Middle frontal gyrus (tissue), 1 donor: ENCODE data around the gene UFM1.
"Not testable (repeated sequence)": the region's sequence is repeated elsewhere in the genome, so short reads cannot be mapped to it uniquely, and the experiment has no call there.

Experiments used
- DNase-seq: peaks from one replicate; pipeline ENCODE4 v3.0.0-alpha.2; 2015; ENCODE audit warnings: low spot score; ENCODE audit errors: extremely low spot score

UFM1 gene

DNA sequence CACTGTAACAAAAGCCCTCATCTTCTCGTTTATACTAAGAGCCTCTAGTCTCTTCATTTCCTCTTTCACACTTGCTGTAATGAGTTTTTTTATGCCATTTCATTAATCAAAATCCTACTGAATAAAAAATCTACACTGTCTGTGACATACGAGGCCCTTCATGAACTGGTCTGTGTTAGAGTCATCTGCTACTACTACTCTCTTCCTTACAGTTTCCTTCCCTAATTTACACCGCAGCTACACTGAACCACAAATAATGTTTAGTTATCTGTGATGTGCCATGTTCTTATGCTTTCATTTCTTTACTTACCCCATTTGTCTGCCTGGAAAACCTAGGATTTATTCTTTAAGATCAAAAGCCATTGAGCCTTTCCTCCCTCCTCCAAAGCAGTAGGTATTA, 16.0 kb downstream of the UFM1 start:
- no peak for DNase-seq

DNA sequence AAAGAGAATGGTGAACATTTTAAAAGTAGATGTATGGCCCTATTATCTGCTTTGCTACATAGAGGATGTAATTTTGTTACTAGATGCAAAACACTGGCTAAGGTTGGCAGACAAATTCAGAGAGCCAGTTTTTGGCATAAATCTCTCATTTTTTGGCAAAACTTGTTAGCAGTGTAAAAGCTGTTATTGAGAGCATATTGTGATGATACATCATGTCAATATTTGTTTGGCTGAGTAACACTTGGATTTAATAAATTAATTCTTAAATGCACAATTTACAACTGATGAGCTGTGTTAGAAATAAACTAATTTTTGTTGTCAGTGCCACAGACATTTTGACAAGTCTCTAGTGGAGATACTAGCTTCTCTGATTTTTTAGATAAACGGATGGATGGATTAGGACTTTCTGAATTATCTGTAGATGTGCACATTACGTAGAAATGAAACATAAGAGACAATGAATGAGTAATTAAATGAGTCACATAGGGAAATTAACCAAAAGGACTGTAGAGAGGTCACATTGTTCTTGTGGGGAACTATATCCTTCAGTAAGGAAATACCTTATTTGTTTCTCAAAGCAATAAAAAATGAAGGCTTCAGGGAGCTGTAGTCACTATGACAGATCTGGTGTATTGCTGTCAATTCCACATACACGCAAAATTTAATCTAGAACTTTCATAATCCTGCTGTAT, 17.4 kb downstream of the UFM1 start:
- DNase-seq: no peak

DNA sequence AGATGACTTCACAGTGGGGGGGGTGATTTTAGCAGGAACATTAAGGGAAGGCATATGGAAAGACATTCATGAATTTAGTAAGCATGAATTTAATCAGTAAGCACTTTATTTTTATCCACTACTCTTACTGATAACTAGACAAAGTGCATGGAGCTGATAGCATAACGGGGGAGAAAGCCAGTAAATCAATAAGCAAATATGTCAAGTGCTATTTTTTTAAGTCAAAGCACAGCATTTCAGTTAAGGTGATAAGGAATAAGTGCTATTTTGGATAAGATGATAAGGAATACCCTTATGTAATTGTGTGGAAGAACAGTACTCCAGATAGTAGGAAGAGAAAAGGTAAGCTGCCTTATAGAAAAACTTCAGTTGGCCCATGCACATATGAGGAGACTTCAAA, 19.4 kb downstream of the UFM1 start:
- DNase-seq: no peak

DNA sequence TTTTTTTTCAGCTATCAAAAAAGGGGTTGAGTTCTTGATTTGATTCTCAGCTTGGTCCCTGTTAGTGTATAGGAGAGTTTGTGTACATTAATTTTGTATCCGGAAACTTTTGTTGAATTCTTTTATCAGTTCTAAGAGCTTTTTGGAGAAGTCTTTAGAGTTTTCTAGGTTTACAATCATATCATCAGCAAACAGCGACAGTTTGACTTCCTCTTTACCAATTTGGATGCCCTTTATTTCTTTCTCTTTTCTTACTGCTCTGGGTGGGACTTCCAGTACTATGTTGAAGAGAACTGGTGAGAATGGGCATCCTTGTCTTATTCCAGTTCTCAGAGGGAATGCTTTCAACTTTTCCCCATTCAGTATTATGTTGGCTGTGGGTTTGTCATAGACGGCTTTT, 20.4 kb downstream of the UFM1 start:
- not testable (repeated sequence) for DNase-seq

DNA sequence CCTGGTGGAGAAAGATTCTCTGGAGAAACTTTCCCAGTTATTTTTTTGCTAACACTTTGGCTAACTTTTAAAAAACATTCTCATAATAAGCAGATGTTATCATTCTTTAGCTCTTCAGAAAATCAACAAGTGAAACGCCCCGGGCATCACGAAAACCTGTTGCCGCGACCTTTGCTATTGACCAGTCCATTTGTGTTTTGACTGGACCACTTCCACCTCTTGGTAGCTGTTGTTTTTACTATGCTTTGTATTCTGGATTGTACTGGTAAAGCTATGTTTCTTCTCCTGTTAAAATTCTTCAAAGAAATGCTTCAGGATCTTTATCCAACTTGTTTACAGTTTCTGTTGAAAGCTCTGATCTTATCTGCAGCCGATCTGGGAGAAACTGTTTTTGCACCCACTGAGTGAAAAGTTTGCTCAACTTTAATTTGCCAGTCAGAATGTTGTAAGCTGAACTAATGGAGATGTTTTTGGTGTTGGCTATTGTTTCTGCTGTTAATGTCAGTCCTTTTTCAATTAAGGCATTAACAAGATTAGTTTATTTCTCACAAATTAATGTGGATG, 23.3 kb downstream of the UFM1 start:
- DNase-seq: no peak

DNA sequence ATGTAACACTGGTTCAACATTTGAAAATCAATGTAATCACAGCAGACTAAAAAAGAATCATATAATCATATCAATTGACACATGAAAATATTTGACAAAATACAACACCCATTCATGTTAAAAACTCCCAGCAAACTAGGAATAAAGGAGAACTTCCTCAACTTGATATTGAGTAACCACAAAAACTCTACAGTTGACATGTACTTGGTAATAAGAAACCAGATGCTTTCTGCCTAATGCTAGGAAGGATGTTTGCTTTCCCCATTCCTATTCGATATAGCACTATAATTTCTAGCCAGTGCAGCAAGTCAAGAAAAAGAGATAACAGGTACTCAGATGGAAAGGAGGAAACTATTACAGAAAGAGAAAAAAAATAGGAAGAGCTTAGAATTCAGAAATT, 26.9 kb downstream of the UFM1 start:
- DNase-seq: no peak

DNA sequence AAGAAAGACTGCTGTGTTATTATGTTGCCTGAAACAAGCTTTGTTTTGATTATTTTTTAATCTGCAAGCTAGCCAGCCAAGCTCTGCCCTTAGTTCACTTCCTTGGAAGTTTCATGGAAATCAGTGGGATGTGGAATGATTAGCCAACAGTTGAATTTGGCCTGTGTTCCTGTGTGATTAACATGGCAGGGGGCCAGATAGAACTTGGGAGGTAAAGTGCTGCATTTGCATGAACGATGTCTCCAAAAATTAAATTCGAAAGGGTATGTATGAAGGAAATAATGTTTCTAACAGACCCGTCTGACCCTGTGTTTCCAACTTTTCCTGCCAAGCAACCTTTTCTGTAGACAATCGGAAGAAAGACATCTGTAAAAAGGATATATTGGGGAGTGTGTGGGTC, 32.2 kb downstream of the UFM1 start:
- no peak for DNase-seq

DNA sequence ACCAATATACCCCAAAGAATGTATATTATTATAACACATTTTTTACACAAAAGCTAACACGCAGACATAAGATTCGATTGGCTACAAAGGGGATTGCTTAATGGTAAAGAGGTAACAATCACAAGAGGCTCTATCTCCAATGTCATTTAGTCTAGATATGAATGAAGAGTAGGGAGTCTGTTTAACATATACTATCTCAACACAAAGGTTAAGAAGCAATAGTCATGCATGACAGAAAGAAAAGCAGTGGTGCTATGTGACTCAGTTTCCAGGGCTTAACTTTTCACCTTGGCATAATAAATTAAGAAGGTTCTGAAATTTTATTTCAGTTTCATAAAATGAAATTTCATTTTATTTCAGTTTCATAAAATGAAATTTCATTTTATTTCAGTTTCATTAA, 33.3 kb downstream of the UFM1 start:
- no peak for DNase-seq

DNA sequence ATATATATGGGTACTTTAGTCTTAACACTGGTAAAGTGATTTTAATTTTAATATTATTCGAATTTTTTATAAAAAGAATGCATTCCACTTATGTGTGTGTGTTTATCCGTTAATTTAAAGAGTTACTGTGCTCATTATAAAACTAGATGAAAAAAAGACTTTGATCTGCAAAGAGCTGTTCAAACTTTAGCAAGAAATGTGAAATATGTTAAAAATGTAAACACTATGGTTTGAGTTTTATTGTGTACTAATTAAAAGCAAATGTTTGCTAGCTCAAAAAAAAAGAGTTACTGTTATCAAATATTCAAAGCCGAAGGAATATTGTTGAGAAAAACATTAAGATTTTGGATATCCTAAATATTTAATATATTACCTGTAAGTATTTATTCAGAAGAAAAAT, 34.5 kb downstream of the UFM1 start:
- no peak for DNase-seq

DNA sequence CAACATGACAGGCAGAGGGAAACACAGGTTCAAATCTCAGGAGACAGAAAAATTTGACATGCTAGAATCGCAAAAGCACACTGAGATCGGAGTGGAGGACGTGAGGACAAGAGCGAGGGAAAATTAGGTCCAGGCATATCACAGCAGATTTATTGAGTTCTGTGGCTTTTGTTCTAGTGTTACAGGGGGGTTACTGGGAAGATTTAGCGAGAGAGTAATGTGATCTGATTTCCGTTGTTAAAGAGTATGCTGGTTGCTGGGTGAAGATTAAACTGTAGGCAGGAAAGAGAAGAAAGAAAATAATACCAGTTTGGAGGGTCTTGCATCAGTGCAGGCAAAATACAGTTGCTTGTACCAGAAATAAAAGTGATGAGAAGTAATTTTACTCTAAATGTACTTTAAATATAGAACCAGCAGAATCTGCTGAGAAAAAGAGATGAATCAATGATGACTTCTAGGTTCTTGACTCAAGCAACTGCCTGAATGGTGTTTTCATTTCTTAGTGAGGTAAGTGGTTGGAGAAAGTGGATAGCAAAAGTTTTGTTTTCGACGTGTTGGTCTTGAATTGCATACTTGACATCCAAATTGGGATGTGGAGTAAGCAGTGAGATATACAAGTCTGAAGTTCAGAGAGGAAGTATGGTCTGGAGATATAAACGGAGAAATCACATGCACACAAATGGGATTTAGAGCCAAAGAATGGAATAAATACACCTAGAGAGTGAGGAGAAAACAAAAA, 35.7 kb downstream of the UFM1 start:
- no peak for DNase-seq

DNA sequence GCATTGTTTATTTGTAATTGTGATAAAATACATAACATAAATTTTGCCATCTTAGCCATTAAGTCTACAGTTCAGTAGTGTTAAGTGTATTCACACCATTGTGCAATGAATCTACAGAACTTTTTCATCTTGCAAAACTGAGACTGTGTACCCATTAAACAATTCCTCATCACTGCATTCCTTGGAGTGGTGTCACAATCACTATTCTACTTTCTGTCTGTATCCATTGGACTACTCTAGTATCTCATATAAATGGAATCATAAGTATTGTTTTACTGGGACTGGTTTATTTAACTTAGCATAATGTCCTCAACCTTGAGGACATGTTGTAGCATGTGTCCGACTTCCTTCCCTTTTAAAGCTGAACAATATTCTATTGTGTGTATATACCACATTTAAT, 36.8 kb downstream of the UFM1 start:
- no peak for DNase-seq

DNA sequence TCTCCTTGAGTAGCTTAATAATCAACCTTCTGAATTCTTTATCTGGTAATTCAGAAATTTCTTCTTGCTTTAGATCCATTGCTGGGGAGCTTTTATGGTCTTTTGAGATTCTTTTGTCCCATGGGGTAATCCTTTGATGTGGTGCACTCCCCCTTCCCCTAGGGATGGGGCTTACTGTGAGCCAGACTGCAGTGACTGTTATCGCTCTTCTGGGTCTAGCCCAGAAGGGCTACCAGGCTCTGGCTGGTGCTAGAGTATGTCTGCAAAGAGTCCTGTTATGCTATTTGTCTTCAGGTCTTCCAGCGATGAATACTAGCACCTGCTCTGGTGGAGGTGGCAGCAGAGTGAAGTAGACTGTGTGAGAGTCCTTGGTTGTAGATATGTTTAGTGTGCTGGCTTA, 41.7 kb downstream of the UFM1 start:
- DNase-seq: no peak

DNA sequence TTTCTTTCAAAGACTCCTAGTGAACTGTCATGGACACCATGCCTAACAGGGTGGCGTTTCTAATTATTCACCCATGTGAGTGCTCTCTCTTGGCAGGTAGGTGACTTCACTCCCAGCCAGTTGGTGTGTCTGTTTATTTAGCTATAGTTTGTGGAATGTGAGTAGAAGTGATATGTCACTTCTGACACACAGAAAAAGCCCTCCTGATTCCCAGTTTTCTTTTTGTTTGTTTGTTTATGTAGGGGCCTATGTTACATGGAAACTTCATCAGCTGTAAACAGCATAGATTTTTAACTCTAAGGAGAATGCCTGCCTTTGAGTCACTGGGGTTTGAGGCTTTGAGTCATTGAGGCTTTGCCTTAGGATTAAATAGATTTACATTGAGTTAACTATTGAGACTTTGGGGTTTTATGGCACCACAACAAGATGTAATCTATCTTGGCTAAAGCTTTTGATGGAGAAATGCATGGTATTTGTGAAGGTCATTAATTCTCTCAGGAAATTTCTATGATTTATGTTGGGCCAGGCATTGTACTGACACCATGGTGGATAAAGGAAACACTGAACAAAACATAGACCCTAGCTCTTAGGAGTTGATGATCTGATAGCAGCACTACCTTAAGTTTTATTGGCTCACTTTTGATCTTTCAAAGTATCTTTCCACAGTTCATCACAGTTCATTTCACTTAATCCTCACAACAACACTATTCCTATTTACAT, 45.3 kb downstream of the UFM1 start:
- DNase-seq: no peak

DNA sequence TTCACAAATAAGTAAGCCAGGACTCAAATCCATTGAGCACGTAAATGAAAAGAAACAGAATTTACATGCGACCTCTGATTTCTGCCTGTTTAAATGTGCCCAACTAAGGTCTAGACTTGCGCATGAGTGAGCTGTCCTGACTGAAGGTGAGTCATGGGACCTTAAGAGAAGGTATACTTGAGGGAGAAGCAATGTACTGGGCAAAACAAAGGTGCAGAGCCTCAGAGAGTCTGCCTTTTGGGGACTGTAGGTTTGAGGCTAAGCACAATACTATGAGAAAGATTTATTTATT, 45.8 kb downstream of the UFM1 start:
- no peak for DNase-seq

DNA sequence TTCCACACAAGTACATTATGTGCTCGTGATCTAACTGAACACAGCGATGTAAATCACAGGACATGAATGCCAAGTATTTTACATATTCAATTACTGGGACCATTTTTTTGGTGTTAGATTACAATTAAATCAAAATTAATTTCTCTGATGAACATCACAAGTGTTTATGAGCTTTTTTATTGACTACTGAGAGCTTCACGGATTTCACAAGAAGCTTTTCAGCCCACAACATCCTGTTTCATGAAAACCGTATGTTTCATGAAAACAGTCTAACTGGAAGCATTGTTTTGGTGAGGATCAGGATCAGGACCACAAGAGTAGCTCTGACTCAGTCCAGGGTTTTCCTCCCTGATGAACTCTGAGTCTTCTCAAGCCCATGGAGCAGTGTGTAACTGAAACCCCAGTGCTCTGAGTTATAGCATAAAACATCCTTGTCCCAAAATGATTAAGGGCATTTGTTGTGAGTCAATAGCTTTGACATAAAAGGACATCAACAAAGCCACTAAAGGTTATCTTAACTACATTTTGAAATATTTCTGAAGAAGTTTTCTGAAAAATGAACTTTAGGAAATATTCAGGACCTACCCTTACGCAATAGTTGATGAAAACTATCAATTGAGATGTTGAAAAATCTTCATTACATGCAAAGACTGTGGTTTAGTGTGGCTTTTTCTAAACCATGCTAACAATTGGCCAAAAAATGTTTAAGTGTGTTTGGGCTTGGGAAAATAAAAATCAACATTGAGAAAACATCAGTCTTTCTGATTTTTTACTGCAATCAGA, 49.3 kb downstream of the UFM1 start:
- no peak for DNase-seq

DNA sequence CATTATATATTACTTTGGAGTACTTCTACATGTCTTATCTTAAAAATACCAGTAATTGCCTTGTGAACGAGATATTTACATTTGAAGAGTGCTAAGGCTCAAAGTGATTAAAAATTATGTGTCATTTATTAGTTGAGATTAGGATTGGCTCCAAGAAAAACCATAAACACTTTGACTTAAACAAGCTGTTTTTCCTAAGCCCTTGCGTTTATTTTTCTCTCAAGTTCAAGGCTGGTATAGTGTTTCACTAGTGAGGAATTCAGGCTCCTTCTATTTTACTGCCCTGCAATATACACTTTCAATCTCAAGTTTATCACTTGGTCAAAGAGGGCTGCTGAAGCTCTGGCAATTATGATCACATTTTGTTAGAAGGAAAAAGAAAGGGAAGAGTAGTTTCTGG, 49.9 kb downstream of the UFM1 start:
- DNase-seq: no peak

DNA sequence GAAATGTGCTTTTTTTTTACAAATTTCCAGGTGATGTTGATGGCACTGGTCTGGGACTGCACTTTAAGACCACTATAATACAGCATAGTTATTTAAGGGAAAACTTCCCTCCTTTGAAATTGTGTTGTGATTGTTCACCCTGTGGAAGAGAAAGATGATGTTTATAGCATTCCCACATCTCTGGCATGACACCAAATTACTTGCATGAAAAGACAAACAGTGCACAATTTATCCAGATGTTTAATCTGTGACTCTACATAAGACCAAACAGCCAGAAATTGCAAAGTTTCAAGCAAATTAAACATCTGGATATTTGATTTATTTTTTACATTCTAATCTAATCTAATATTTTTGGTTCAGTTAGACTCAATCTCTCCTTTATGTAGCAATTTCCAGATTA, 51.6 kb downstream of the UFM1 start:
- DNase-seq: no peak

DNA sequence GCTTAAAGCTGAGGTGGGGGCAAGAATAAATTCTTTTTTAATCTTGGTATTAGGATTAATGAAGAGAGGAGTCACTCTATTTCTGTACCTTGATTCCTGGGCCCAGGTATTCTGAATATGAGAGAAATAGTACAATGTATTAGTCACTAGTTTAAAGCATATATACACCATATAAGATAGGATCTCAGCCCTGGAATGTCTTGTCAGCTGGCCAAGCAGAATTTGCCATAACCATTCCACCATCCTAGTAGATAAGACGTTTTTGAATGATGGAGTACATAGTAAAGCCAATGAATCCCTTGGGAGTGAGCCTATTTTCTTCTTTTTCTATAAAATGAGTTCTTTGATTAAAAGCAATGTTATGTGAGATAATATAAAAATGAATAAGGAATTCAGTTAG, 55.6 kb downstream of the UFM1 start:
- no peak for DNase-seq

DNA sequence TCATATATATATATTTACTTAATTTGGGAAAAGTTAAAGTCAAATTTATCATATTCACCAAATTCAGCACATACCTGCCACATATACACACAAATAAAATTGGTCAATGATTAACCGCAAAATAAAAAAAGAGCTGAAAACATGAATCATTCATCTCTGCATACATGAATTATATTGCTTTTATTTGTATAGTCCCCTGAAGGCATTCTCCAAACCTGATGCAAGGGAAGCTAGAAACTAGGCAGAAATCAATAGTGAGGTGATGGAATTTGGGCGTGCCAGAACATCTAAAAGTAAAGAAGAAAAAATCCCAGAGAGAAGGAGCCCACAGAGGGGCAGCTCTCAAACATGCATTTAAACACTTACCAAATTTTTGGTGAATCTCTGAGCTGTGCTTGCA, 60.1 kb downstream of the UFM1 start:
- no peak for DNase-seq

DNA sequence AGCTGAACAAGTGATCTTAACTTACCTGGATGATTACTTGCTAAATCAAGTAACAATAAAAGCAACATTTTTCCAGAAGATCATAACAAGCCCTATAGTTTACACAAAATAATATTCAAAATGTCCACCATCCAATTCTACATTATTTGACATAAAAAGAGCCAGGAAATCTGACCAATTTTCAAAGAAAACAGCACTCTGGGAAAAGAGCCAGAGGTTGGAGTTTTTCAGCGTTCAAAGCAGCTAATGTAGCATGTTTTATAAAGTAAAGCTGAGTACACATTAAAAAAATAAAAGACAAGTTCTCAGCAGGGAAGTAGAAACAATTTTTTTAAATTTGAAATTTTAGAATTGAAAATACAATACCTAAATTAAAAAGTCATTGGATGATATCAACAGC, 62.6 kb downstream of the UFM1 start:
- no peak for DNase-seq
